HG03064 (cell line): ENCODE data around the gene VTA1.
"Not testable (repeated sequence)": the region's sequence is repeated elsewhere in the genome, so short reads cannot be mapped to it uniquely, and the experiment has no call there.

Experiments
- ATAC-seq: cut with Tn5 transposase; IDR thresholded peaks from one replicate; pipeline ENCODE4 v1.9.1; 2021; ENCODE audit warnings: low read depth; ENCODE audit not compliant: unreplicated experiment

VTA1 gene

DNA sequence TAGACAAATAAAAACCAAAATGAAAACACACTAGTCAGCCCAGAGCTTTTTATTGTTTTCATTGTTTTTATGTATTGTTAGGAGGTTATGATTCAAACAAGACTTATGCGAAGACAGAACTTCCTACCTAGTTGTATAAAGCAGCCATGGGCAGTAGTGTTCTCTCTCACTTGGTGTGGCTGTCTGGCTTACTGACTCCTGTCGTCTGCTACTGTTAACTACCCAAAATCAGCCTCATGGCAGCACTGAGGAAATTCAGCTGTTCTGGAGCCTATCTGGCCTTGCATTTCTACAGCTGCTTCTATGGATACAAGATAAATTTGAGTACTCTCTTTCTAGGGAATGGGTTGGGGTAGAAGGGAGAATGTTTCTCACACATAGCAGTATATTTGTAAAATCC lies 20.4 kb downstream of the VTA1 start:
- ATAC-seq = no peak

DNA sequence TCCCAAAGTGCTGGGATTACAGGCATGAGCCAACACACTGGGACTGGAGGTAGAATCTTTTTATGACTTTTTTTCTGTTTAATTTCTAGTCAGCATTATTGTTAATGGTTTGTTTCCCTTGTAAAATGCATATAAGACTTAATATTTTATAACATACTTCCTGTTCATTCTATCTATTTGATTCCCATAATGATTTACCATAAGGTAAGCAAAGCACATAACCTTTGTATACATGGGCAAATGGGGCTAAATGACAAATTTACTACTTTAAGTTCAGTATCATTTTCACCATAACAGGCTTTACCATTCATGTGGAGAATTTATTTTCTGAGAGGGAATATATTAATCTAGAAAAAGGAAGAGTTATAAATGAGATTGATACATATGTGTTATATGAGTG lies 24.3 kb downstream of the VTA1 start:
- ATAC-seq = no peak

DNA sequence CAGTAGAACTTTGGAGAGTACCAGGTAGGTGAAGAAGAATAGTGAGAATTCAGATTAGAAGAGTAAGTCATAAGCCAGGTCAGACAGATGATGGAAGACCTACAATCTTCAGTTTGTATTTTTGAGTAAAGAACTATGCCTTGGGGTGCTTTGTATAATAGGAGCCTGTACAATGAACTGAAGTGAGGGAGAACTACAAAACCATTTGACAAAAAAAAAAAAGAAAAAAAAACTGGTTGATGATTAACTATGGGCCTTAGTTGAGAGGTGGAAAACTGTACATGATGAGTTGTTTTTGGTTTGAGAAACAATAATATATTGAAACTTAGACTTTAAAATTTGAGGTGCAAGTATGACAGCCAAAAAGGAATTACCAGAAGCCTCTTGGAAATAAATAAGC lies 25.7 kb downstream of the VTA1 start:
- ATAC-seq = no peak

DNA sequence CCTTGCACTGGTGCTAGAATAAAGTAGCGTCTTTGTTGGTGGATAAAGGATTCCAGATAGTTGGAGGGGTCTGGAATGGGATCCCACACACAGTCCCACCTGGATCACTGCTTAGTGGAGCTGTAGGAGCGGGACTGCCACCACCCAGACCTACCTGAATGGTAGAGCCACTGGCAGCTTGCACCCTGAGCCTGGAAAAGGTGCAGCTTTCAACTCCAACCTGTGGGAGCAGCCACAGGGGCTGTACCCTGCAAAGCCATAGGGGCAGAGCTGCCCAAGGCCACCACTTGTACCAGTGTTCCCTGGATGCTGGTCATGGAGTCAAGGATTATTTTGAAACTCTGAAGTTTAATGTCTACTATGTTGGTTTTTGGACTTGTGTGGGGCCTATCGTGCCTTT lies 26.9 kb downstream of the VTA1 start:
- no peak for ATAC-seq

DNA sequence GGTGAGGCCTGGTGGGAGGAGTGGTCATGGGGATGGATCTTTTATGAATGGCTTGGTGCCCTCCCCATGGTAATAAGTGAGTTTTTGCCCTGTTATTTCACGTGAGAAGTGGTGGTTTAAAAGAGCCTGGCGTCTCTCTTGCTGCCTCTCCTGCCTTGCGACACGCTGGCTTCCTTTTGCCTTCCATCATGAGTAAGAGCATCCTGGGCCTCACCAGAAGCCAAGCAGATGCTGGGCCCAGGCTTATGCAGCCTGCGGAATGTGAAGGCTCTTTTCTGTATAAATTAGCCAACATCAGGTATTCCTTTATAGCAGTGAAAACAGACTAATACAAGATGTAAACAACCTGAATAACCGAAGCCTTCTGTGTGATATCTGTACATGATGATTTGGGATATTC lies 27.6 kb downstream of the VTA1 start:
- no peak for ATAC-seq

DNA sequence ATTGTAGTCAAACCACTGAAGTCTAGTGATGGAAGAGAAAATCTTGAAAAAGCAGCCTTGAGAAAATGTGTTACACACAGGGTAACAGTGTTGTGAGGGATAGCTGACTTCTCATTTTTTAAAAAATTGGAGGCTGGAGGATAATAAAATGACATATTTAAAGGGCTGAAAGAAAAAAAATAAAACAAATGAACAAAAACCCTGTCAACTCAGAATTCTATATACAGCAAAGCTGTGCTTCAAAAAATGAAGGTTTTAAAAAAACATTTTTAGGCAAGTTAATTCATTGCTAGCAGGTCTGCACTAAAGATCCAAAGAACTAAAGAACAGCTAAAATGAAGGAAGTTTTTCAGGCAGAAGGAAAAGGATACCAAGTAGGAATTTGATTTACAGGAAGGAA lies 31.1 kb downstream of the VTA1 start:
- no peak for ATAC-seq

DNA sequence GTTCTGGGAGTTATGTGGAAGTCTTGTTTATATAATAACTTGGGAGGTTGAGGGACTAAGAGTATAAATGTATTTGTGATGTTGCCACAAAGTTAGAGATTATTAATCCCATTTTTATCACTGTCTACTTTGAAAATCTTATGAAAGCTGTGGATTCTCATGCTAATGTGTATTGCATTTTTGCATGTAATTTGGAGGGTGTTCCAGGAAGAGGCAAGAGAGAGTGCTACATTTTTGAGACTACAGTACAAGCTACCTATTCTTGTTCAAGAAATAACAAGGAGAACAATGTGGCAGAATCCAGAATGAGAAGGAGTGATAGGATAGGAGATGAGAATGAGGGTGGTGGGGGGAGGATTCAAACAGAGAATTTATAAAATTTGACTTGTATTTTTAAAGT lies 34.9 kb downstream of the VTA1 start:
- ATAC-seq = no peak

DNA sequence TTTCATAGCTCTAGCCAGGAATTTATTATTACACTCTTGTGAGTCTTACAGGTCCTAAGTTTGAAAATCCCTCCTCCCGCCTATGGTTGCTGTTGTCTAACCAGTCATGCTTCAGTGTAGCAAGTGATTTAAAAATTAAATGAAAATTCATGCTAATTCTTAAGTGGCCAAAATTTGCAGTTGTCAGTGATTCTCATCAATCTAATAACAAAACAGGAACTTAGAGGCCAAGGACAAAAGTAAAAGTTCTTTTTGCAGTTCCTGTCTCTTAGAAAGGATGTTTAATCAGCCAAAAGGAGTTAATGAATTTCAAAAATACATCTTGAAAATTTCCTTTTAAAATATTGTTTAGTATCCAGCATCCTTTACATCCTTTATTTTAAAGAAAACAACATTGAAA lies 36.3 kb downstream of the VTA1 start:
- ATAC-seq = no peak

DNA sequence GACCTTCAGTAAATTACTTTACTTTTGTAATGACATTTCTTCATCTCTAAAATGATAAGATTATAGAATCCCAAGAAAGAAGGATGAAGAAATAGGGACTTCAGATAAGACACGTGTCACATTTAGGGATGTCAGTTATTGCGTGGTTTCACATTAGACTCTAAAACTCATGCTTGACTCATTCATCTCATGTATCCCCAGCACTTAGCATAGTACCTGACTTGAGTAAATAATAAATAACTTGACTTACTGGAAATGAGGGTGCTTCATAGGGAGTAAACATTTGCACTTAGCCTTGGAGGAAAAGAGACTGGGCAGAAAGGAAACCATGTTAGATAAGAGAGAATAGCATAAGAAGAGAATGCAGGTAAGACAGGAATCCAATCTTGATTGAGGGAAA lies 37.2 kb downstream of the VTA1 start:
- no peak for ATAC-seq

DNA sequence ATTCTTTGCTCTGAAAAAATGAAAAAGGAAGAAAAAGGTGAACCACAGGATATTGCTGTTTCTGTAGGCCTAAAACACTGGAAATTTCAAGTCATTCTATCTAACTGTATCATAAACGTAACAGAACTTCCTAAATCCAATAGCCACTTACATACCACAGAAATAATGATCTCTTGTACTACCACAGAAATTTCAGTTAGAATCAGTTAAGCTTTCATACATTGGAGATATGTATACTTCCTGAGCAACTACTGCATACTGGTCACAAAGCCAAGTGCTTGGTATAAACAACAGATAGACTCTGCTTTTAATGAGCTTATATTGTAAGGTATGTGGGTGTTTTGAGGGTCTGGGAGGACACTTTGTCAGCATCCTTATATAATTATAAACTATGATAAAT lies 38.6 kb downstream of the VTA1 start:
- no peak for ATAC-seq

DNA sequence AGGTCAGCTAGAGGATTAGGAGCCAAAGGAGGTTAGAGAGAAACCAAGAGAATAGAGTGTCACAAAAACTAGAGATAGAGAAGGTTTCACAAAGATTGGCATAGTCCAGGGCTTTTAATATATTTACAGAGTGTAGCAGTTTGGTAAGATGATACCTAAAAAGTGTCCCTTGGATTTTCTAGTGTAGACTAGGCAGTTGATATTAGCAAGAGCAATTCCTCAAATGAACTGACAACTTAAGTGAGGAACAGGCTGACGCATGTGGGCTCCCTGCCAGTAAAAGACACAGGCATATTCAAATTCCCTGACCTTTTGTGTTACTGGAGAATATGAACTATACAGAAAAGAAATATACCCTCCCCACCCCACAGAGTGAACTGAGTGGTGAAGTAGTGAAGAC lies 40.1 kb downstream of the VTA1 start:
- no peak for ATAC-seq

DNA sequence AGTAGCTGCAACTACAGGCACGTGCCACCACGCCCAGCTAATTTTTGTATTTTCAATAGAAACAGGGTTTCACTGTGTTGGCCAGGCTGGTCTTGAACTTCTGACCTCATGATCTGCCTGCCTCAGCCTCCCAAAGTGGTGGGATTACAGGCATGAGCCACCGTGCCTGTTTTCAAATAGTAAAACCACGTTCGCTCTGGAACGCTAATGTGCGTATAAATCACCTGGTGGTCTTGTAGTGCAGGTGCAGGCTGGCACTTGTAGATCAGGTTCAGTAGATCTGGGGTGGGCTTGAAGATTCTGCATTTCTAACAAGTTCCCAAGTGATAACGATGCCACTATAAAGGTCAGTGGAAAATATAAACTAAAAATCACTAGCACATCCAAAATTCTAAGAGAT lies 41.3 kb downstream of the VTA1 start:
- not testable (repeated sequence) for ATAC-seq

DNA sequence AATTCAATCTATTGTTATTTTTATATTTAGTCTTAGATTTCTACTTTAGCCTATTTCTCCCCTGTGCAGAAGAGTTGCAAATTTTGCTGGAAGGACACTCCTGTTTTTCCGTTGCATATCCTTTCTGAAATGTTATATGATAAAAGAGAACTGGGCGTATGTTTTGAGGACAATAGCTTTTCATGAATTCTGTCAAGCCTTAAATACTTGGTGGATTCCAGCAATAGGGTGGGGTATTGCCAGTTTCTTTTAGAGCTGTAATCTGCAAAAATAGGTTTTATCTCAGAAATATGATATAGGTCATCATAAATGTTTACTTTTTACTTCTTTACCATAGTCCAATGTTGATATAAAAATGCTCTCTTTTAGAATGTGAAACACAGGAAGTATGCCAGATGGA lies 42.0 kb downstream of the VTA1 start:
- ATAC-seq = no peak

DNA sequence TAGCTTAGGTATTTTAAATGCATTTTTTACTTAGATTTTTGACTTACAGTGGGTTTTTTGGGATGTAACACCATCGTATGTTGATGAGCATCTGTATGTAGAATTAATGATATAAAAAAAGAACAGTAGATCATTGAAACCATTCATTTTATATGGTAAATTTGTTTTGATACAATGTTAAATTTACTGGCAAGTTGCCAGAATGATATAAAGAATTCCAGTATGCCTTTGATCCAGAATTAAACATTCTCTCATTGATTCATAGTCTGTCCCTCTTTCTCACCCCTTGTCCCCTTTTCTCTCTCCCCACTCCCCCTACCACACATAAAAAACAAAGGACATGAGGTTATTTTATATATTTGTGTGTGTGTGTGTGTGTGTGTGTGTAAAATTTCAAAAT lies 45.3 kb downstream of the VTA1 start:
- ATAC-seq = no peak

DNA sequence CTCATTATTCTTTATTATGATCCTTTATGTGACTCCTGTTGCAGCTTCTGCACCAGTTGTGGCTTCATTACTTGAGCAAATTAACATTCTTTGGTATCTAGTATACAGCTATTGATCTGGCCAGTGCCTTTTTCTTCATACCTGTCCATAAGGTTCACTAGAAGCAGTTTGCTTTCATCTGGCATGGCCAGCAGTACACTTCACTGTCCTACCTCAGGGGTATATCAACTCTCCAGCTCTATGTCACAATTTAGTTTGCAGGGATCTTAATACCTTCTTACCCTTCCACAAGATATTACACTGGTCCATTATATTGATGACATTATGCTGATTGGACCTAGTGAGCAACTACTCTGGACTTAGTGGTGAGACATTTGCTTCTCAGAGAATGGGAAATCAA lies 46.6 kb downstream of the VTA1 start:
- ATAC-seq = no peak

DNA sequence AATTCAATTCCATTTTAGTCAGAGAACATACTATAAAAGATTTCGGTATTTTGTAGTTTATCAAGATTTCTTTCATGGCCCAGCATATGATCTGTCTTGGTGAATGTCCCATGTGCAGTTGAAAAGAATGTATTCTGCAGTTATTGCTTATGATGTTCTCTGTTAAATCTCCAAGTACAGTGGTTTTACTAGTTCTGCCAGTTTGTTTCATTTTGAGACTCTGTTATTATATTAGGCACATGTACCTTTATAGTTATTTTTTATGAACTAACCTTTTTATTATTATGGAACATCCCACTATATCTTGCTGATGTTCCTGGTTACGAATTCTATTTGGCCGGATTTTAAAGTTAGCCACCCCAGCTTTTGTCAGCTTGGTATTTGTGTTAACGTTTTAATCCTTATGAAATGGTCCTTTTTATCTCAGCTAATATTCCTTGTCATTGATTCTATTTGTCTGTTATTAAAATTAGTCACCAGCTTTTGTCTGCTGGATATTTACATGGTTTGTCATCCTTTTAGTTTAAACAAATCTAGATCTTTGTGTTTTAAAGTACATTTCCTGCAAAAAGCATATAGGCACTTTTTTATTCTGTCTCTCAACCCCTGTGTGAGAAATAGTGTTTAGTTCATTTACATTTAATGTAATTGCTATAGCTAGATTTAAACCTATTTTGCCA lies 48.9 kb downstream of the VTA1 start:
- ATAC-seq = no peak

DNA sequence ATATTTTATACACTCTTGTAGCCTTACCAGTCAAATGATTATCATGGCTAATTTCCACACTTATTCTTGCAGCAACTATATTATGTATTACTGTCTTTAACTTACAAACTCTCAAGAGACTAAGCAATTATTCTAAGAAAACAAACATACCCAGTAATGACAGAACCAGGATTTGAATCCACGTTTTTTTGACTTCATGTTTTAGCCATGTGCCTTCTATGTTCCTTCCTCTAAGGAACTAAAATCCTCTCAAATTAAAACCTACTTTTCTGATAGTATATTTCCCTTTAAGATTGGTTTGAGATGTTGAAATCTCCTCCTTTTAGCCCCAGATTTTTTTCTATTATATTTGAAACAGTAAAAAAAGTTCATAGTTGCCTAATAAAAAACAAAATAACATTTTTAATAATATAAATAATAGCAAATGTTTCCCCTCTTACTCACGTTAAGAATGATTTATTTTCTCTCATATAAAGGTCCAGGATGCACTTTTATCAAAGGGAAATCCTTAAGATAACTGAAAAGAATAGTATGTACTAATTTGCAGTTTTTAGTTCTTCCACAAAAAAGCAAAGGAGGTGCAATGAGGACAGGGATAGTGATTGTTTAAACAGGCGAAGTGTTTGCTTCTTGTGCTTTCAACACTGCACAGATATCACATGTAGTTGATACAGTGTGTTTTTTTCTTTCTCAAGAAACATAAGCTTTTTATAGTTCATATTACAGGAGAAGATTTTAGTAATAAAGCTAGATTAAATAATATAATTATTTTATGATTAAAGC lies 54.0 kb downstream of the VTA1 start:
- ATAC-seq = no peak

DNA sequence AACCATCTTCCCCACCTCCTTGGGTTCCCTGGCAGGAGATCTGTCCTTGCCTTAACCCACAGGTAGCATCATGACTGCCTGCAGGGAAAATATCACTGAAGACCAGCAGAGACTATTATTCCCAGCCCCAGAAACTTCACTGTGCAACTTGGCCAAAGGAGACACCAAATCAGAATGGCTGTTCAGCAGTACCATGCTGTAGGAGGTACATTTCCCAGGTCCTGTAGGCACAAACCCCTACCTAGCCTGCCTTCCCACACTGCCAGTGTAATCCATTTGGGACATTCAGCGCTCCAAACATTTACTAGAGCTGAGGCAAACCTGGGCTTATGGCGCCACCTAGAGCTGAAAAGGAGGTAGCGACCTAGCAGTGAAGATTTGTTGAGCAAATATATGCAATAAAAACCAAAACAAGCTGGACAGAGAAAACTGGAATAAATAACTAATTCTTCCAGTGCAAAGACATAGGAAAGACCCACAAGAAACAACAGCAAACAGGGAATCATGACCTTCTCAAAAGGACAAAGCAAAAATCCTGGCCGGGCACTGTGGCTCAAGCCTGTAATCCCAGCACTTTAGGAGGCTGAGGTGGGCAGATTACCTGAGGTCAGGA lies 60.3 kb downstream of the VTA1 start:
- ATAC-seq = no peak

DNA sequence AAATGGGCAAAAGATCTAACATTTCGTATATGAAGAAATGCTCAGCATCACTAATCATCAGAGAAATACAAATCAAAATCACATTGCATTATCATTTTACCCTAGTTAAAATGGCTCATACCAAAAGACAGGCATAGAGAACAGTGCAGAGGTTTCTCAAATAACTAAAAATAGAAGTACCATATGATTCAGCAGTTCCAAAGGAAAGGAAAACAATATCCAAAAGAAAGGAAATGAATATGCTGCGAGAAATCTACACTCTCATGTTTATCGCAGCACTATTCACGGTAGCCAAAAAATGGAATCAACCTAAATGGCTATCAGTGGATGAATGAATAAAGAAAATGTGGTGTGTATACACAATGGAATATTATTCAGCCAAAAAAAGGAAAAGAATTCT lies 63.5 kb downstream of the VTA1 start:
- no peak for ATAC-seq

DNA sequence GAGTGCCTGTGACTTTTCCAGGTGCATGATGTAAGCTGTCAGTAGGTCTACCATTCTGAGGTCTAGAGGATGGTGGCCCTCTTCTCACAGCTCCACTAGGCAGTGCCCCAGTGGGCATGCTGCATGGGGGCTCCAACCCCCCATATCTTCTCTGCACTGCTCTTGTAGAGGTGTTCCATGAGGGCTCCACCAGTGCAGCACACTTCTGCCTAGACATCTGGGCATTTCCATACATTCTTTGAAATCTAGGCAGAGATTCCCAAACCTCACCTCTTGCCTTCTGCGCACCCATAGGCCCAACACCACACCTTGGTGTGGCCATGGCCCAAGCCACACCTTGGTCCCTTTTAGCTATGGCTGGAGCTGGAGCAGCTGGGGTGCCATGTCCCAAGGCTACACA lies 66.3 kb downstream of the VTA1 start:
- ATAC-seq = no peak

DNA sequence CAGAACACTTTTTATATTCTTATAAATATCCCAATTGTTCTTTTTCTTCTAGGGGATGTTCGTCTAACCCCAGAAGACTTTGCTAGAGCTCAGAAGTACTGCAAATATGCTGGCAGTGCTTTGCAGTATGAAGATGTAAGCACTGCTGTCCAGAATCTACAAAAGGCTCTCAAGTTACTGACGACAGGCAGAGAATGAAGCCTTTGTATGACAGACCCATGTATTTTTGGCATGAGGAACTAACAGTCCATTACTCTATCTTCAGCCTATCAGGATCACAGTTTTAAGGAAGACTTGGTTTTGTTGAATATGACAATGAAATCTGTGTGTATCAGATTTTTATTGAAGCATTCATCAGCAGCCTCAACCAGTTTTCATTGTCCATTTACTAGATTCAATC lies 71.4 kb downstream of the VTA1 start:
- no peak for ATAC-seq

DNA sequence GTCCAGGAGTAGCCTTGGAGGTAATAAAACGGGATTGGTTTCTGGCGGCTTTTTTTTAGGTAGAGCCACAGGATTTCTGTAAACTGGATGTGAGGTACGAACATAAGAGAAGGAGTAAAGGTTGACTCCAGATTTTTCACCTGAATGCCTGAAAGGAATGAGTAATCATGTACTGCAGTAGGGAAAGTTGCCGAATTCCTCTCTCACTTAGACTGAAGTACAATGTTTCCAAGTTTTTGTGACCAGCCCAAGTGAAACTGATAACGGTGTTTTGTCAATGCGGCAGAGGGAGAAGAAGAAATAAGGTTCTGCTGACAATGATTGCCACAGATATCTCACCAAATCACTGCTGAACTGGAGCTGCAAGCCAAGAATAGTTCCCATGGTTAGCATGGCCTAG lies 75.0 kb downstream of the VTA1 start:
- no peak for ATAC-seq
